GM10248 (cell line): Measurements from ENCODE around the gene PDE2A.
"Not testable (repeated sequence)": the region's sequence is repeated elsewhere in the genome, so short reads cannot be mapped to it uniquely, and the experiment has no call there.

Experiments used
- CTCF ChIA-PET: fragments of 300-600 bp; sonication (Branson Sonifier 250); formaldehyde crosslinking; extraction: SDS; loops from one replicate; lab custom pipeline; 2021; ENCODE audit warnings: antibody characterized with exemption; lab: Yijun Ruan, JAX
- POLR2A ChIA-PET: fragments of 350-650 bp; sonication (Branson Sonifier 250); formaldehyde crosslinking; extraction: SDS; loops from one replicate; lab custom pipeline; 2020; ENCODE audit warnings: antibody characterized with exemption; lab: Yijun Ruan, JAX
- DNase-seq: peaks from one replicate; pipeline ENCODE4 v3.0.0; 2012; ENCODE audit errors: extremely low spot score
- CTCF ChIP-seq: IDR thresholded peaks from 2 replicates; pipeline ENCODE4 v1.5.1; 2012; ENCODE audit warnings: mild to moderate bottlenecking, low read depth; ENCODE audit errors: extremely low read depth, missing control alignments, control extremely low read depth

PDE2A gene

GRCh38 chr11:72568861-72569260 is 105.4 kb downstream of the PDE2A start:
- ChIA-PET CTCF (no interaction called here), POLR2A (no interaction called here)
- TF ChIP-seq CTCF: no peak
- DNase-seq: no peak

- ChIA-PET POLR2A (no interaction called here), CTCF (interaction anchor here (0.6 to 2.3 kb wide), 5 partner anchors 11 to 122 kb away, joined by 3 to 9 read pairs (median 4); no protein-coding TSS in a partner anchor)
- no peak for TF ChIP-seq CTCF
- no peak for DNase-seq
These were observed 111.8 kb downstream of the PDE2A start for GRCh38 chr11:72562431-72562830.

- no peak for DNase-seq
- POLR2A ChIA-PET: no interaction called here
- CTCF ChIA-PET: interaction anchor here (1.3 to 2.3 kb wide), 3 partner anchors 25 to 123 kb away, joined by 3 to 9 read pairs (median 8); no protein-coding TSS in a partner anchor
- no peak for TF ChIP-seq CTCF
These were observed 112.4 kb downstream of the PDE2A start for GRCh38 chr11:72561856-72562255.

GRCh38 chr11:72560864-72561263 is 113.4 kb downstream of the PDE2A start:
- DNase-seq: not testable (repeated sequence)
- ChIA-PET POLR2A (interaction anchor here (0.6 kb wide), 1 partner anchor 148 kb away, joined by 3 read pairs; no protein-coding TSS in a partner anchor), CTCF (interaction anchor here (1.2 to 2.0 kb wide), 3 partner anchors 10 to 89 kb away, joined by 3 to 8 read pairs (median 6); no protein-coding TSS in a partner anchor)

- TF ChIP-seq CTCF: no peak
- POLR2A ChIA-PET: no interaction called here
- CTCF ChIA-PET: interaction anchor here (0.9 to 1.5 kb wide), 3 partner anchors 9 to 85 kb away, joined by 3 to 4 read pairs (median 3); no protein-coding TSS in a partner anchor
- DNase-seq: no peak
These were observed 117.8 kb downstream of the PDE2A start for GRCh38 chr11:72556433-72556832.

- DNase-seq, POLR2A ChIA-PET: not testable (repeated sequence)
- CTCF ChIA-PET: interaction anchor here (0.8 to 3.0 kb wide), 11 partner anchors 10 to 108 kb away, joined by 3 to 25 read pairs (median 6); no protein-coding TSS in a partner anchor
These were observed 119.2 kb downstream of the PDE2A start for GRCh38 chr11:72555014-72555522.

GRCh38 chr11:72553706-72554105 is 120.5 kb downstream of the PDE2A start:
- ChIA-PET CTCF (interaction anchor here (0.8 to 3.0 kb wide), 15 partner anchors 11 to 122 kb away, joined by 3 to 25 read pairs (median 4); partner anchors contain the start of gene CLPB), POLR2A (no interaction called here)
- TF ChIP-seq CTCF: peak; percentile 38
- no peak for DNase-seq
